HUES64 (cell line): ENCODE data around the gene ARL9.

ENCODE experiments used
- H3K27ac ChIP-seq: 2 replicates; pipeline ENCODE4 v1.7.0; 2013; ENCODE audit warnings: low read depth, low read length, inconsistent platforms
- H3K27me3 ChIP-seq: 2 replicates; pipeline ENCODE4 v1.6.1; 2013; ENCODE audit warnings: mild to moderate bottlenecking, low read length; ENCODE audit not compliant: insufficient read depth
- H3K36me3 ChIP-seq: 2 replicates; pipeline ENCODE4 v1.6.1; 2013; ENCODE audit warnings: mild to moderate bottlenecking, low read length; ENCODE audit not compliant: insufficient read depth
- H3K4me1 ChIP-seq: 2 replicates; pipeline ENCODE4 v1.6.1; 2013; ENCODE audit warnings: mild to moderate bottlenecking, low read length, moderate library complexity; ENCODE audit not compliant: insufficient read depth
- H3K4me3 ChIP-seq: 2 replicates; pipeline ENCODE4 v1.5.1; 2013; ENCODE audit warnings: mild to moderate bottlenecking, low read length, moderate library complexity
- H3K9ac ChIP-seq: 2 replicates; pipeline ENCODE4 v1.6.1; 2013; ENCODE audit warnings: mild to moderate bottlenecking, low read depth, low read length
- H3K9me3 ChIP-seq: 2 replicates; pipeline ENCODE4 v1.6.1; 2013; ENCODE audit warnings: low read depth, low read length; ENCODE audit not compliant: insufficient read depth
- whole genome bisulfite sequencing: fragments of 150-250, 120-280 bp; methylation state at CpG from one replicate; pipeline ENCODE4 v1.1.7; 2013; ENCODE audit warnings: missing lambda C conversion rate; 5-methylcytosine and 5-hydroxymethylcytosine counted together

ARL9 gene

DNA sequence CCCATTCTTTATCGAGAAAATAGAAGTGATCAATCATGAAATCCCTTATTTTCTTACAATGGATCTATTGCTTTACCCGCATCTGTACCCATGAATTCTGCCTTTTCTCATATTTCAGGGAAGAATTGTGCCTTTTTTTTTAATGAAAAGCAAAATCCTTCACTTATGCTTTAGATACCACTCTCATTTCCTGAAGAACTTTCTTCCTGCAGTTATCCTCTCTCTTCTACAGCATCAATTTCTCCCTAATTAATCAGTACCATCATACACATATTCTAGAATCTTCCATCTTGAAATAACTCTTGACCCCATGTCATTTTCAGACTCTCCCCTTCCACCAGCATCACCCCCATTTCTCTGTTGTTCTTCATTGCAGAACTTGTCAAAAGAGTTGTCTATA, 26.6 kb downstream of the ARL9 start:
- Histone ChIP-seq H3K9me3 (no peaks in the 10 kb centered on the region), H3K27ac (no peak overlapping the region), H3K36me3 (no peaks in the 10 kb centered on the region), H3K9ac (no peak overlapping the region), H3K4me3 (no peak overlapping the region), H3K27me3 (peaks cover 55% of the 10 kb centered on the region), H3K4me1 (no peaks in the 10 kb centered on the region)
- 92% methylated on average over 2 of the region's 2 CpGs for WGBS

DNA sequence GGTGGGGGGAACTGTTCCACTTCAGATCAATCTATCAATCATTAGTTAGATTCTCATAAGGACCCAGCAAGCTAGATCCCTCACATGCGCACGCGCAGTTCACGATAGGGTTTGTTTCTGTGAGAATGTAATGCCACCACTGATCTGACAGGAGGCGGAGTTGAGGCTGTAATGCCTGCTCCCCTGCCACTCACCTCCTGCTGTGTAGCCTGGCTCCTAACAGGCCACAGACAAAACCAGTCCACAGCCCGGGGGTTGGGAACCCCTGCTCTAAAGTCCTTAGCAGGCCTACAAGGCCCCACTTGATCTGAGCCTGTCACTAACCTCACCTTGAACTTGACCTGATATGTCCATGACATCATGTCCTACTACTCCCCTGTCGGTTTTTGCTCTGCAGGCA, 30.3 kb downstream of the ARL9 start:
- Histone ChIP-seq H3K4me1 (no peaks in the 10 kb centered on the region), H3K4me3 (no peak overlapping the region), H3K9me3 (no peaks in the 10 kb centered on the region), H3K27me3 (peaks cover 36% of the 10 kb centered on the region), H3K9ac (no peak overlapping the region), H3K36me3 (no peaks in the 10 kb centered on the region), H3K27ac (no peak overlapping the region)
- 92% methylated on average over 7 of the region's 7 CpGs for WGBS

DNA sequence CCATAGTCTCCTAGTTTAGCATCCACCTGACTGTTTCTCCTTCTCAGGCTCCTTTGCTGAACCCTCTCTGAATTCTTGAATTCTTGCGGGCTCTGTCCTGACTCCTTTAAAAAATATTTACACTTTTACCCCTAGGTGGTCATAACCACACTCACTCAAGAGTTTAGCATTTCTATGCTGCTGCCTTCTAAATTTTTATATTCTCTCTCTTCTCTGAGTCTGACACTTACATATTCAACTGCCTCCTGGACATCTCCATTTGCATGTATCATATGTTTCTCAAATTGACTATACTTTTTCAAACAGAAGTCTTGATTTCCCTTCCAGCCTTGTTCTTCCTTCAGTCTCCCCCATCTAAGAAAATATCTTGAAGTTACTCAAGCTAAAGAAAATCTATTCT, 31.6 kb downstream of the ARL9 start:
- Histone ChIP-seq H3K4me1 (no peaks in the 10 kb centered on the region), H3K9me3 (no peaks in the 10 kb centered on the region), H3K27me3 (peaks cover 24% of the 10 kb centered on the region), H3K27ac (no peak overlapping the region), H3K36me3 (no peaks in the 10 kb centered on the region), H3K9ac (no peak overlapping the region), H3K4me3 (no peak overlapping the region)
- WGBS, result 96% methylated on average over 1 of the region's 1 CpG

DNA sequence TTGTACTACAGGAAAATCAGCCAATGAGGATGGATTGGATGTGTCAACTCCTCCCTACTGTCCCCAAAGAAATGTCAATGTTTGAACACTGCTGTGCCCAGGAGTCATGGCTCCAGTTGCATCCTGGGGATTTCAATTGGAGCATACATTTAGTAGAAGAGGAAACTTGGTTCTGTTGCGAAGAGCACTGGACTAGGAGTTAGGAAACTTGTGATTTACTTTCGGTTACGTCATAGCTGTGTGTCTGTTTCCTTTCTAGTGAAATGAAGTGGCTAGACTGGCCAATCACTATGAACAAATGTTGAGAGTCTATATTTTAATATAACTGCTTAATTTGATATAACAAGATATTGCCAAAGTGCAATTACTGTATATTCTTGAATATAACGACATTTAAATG, 35.2 kb downstream of the ARL9 start:
- Histone ChIP-seq H3K4me1 (no peaks in the 10 kb centered on the region), H3K9ac (no peak overlapping the region), H3K4me3 (no peak overlapping the region), H3K9me3 (no peaks in the 10 kb centered on the region), H3K27me3 (peaks cover 7% of the 10 kb centered on the region), H3K36me3 (no peaks in the 10 kb centered on the region), H3K27ac (no peak overlapping the region)
- 92% methylated on average over 3 of the region's 4 CpGs for WGBS

DNA sequence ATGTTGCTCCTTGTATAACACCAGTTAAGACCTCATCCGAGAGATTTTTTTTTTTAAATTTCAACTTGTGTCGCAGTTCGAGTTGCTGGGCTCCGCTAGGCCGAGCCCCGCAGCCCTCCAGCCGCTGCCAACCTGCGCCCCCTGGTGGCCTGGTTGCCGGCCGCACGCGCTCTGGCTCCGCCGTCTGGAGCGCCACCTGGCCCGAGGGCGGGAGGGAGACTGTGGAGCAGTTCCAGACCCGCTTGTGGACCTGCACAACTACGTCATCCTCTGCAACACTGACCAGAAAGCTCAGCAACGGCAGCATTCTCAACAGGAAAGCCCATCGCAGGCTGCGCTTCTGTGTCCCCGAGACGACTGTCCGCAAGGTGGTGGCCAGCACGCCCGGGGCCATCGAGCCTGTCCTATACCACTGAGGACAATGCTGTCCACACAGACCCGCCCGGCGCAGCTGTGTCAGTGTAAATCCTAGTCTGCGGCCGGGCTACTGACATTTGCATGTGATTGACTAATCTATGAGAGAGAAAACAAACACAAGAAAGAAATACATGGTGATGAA, 39.1 kb downstream of the ARL9 start:
- Histone ChIP-seq H3K27ac (no peak overlapping the region), H3K36me3 (no peaks in the 10 kb centered on the region), H3K4me3 (peak overlapping the region; percentile 50), H3K4me1 (no peaks in the 10 kb centered on the region), H3K9me3 (no peaks in the 10 kb centered on the region), H3K27me3 (peaks cover 11% of the 10 kb centered on the region), H3K9ac (no peak overlapping the region)
- WGBS, result 9% methylated on average over 33 of the region's 33 CpGs

DNA sequence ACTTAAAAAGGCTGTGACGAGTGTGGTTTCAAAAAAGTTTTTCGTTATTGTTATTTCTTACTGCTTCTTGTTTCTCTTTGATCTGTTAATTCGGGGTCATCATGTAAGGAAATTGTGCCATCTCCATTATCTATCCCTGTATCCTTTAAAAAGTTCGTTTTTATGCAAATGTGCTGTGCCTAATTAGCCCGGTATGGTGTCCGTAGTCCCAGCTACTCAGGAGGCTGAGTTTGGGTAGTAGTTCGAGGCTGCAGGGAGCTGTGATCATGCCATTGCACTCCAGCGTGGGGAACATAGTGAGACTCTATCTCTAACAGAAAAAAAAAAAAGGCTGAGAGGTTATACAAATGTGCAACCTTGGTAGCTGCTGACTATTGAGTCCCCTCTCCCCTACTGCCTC, 45.1 kb downstream of the ARL9 start:
- Histone ChIP-seq H3K36me3 (no peaks in the 10 kb centered on the region), H3K9me3 (no peaks in the 10 kb centered on the region), H3K4me3 (no peak overlapping the region), H3K27me3 (peaks cover 4% of the 10 kb centered on the region; the same call in 1 of the 2 replicates), H3K27ac (no peak overlapping the region), H3K9ac (no peak overlapping the region), H3K4me1 (no peaks in the 10 kb centered on the region)
- 65% methylated on average over 7 of the region's 8 CpGs for WGBS

DNA sequence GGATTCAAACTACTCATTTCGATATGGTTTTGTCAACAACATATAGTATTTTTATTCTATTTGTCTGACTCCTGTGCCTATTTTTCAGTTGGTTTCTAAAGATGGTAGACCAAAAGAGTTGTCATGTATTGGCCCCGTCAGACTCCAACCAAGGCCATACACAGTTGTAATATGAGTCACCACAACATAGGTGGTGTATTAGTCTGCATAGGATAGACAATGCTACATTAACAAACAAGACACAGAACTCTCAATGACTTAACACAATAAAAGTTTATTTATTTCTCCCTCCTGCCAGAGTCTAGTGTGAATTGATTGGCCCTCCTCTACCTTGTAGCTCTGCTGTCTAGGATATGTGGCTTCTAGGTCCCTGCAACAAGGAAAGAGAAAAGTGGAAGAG, 45.9 kb downstream of the ARL9 start:
- Histone ChIP-seq H3K9ac (no peak overlapping the region), H3K9me3 (no peaks in the 10 kb centered on the region), H3K36me3 (no peaks in the 10 kb centered on the region), H3K27me3 (no peaks in the 10 kb centered on the region; the same call in 1 of the 2 replicates), H3K4me3 (no peak overlapping the region), H3K27ac (no peak overlapping the region), H3K4me1 (no peaks in the 10 kb centered on the region)
- whole genome bisulfite sequencing, result 92% methylated on average over 1 of the region's 2 CpGs

DNA sequence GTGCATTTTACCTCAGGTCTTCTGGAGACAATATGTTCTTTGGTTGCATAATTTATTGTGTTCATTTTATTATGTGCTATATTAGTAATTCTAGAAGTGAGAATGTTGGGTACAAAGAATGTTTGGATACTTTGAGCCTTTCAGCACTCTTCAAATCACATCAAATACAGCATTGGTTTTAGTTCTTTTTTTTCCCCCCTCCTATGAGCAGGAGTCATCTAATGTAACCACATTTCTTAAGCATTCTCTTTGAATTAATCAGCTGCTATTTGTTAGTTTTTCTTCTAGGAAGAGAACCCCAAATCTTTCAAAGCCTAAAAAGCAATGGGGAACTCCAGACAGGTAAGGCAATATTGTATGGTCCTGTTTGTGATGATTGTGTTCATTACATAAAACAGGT, 46.7 kb downstream of the ARL9 start:
- no peak overlapping the region for H3K9ac ChIP-seq
- no peaks in the 10 kb centered on the region for H3K4me1 ChIP-seq
- H3K9me3 ChIP-seq, result no peaks in the 10 kb centered on the region
- no peak overlapping the region for H3K27ac ChIP-seq
- no peaks in the 10 kb centered on the region for H3K36me3 ChIP-seq
- H3K27me3 ChIP-seq, result no peaks in the 10 kb centered on the region
- H3K4me3 ChIP-seq, result no peak overlapping the region

DNA sequence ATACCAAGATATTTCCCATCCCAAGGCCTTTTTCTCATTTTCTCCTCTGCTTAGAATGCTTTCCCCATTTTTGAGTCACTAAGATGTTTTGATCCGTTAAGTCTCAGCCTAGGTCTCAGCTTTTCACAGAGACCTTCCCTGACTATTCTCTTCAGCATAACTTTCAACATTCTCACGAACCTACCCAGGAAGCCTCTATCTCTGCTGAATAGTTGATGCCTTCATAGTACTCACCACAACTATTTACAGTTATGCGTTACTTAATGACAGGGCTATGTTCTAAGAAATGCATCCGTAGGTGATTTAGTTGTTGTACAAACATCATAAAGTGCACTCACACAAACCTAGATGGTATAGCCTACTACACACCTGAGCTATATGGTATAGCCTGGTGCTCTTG, 64.5 kb downstream of the ARL9 start:
- Histone ChIP-seq H3K4me1 (no peaks in the 10 kb centered on the region), H3K4me3 (no peak overlapping the region), H3K9ac (no peak overlapping the region), H3K9me3 (no peaks in the 10 kb centered on the region), H3K36me3 (no peaks in the 10 kb centered on the region), H3K27me3 (no peaks in the 10 kb centered on the region), H3K27ac (no peak overlapping the region)
- 89% methylated on average over 3 of the region's 4 CpGs for WGBS
